ENCODE data around the gene TCP11L2.

TCP11L2 gene

GRCh38 chr12:106300761-106301160 is 1.8 kb upstream of the TCP11L2 start:
- ChIA-PET POLR2A (no interaction called here), CTCF (interaction anchor here (0.7 to 2.3 kb wide), 4 partner anchors 18 to 618 kb away, joined by 3 to 10 read pairs (median 4); no protein-coding TSS in a partner anchor)
- Histone ChIP-seq H3K27ac (ENCODE audit: extremely low read depth, low read depth, low read length) (no peak overlapping the region), H3K36me3 (ENCODE audit: control insufficient read depth in 2 of 2, insufficient read depth in 1 of 2, low read length in 2 of 2) (no peaks in the 10 kb centered on the region), H3K9me3 (ENCODE audit: control insufficient read depth, insufficient read depth, low read depth, low read length) (no peaks in the 10 kb centered on the region), H3K4me1 (ENCODE audit: control insufficient read depth, insufficient read depth, low read length) (peaks cover 2% of the 10 kb centered on the region; the same call in 1 of the 2 replicates), H3K4me3 (ENCODE audit: low read depth, low read length) (no peak overlapping the region)
- TF ChIP-seq ZNF366 (tag by site-specific recombination; conservative IDR thresholded peaks at IDR 0.05) (peak; percentile 46; the same call in 1 of the 2 replicates), MZF1 (tag by site-specific recombination; IDR thresholded peaks at IDR 0.05; ENCODE audit: borderline replicate concordance) (no peak), ZBTB48 (tag by site-specific recombination; IDR thresholded peaks at IDR 0.05) (no peak)

- H3K36me3 ChIP-seq (ENCODE audit: control insufficient read depth in 2 of 2, insufficient read depth in 1 of 2, low read length in 2 of 2), result no peaks in the 10 kb centered on the region
- H3K27ac ChIP-seq (ENCODE audit: extremely low read depth, low read depth, low read length), result peak overlapping the region; percentile 44; the same call in 1 of the 2 replicates
Observed at GRCh38 chr12:106301241-106301610, 1.3 kb upstream of the TCP11L2 start.

GRCh38 chr12:106301611-106302321 is 767 bp upstream of the TCP11L2 start:
- Histone ChIP-seq H3K4me1 (ENCODE audit: control insufficient read depth, insufficient read depth, low read length) (peaks cover 2% of the 10 kb centered on the region; the same call in 1 of the 2 replicates), H3K4me3 (ENCODE audit: low read depth, low read length) (peak overlapping the region; percentile 59), H3K9me3 (ENCODE audit: control insufficient read depth, insufficient read depth, low read depth, low read length) (no peaks in the 10 kb centered on the region), H3K36me3 (ENCODE audit: control insufficient read depth in 2 of 2, insufficient read depth in 1 of 2, low read length in 2 of 2) (no peaks in the 10 kb centered on the region), H3K27ac (ENCODE audit: extremely low read depth, low read depth, low read length) (peak overlapping the region; percentile 44; the same call in 1 of the 2 replicates)
- ChIA-PET POLR2A (interaction anchor here (0.9 to 1.5 kb wide), 3 partner anchors 11 to 654 kb away, joined by 3 to 5 read pairs (median 4); partner anchors contain the start of genes POLR3B and TMEM263), CTCF (interaction anchor here (1.0 to 2.3 kb wide), 2 partner anchors 19 to 78 kb away, joined by 3 to 10 read pairs; no protein-coding TSS in a partner anchor)
- TF ChIP-seq ZNF792 (tag by site-specific recombination; IDR thresholded peaks at IDR 0.05), result no peak
- peak; percentile 74 for TF ChIP-seq KLF1 (tag by site-specific recombination; IDR thresholded peaks at IDR 0.05)
- TF ChIP-seq ZBTB6 (tag by site-specific recombination; IDR thresholded peaks at IDR 0.05), result no peak
- TF ChIP-seq ZNF292 (tag by site-specific recombination; IDR thresholded peaks at IDR 0.05; ENCODE audit: borderline replicate concordance, low read depth), result no peak
- TF ChIP-seq PRDM4 (tag by site-specific recombination; IDR thresholded peaks at IDR 0.05), result no peak
- peak; percentile 97 for TF ChIP-seq ZNF423 (tag by site-specific recombination; IDR thresholded peaks at IDR 0.05)
- TF ChIP-seq ZNF2 (tag by site-specific recombination; IDR thresholded peaks at IDR 0.05), result no peak; the same call in 1 of the 2 replicates
- 0 out of 2 replicates have a peak, but pooled peaks have one; percentile 49 for TF ChIP-seq ZNF18 (tag by site-specific recombination; IDR thresholded peaks at IDR 0.05)
- TF ChIP-seq ZNF747 (tag by site-specific recombination; IDR thresholded peaks at IDR 0.05), result no peak
- TF ChIP-seq ZNF221 (tag by site-specific recombination; IDR thresholded peaks at IDR 0.05; ENCODE audit: borderline replicate concordance), result no peak
- no peak for TF ChIP-seq ZNF19 (tag by site-specific recombination; IDR thresholded peaks at IDR 0.05; ENCODE audit: low read depth)
- TF ChIP-seq ZBTB49 (tag by site-specific recombination; IDR thresholded peaks at IDR 0.05; ENCODE audit: low read depth), result no peak
- peak; percentile 8; the same call in 1 of the 2 replicates for TF ChIP-seq SP2 (tag by site-specific recombination; IDR thresholded peaks at IDR 0.05)
- no peak for TF ChIP-seq ZNF138 (tag by site-specific recombination; IDR thresholded peaks at IDR 0.05; ENCODE audit: borderline replicate concordance)
- no peak for TF ChIP-seq ZNF391 (tag by site-specific recombination; IDR thresholded peaks at IDR 0.05; ENCODE audit: borderline replicate concordance, low read depth)
- TF ChIP-seq SP3 (tag by site-specific recombination; IDR thresholded peaks at IDR 0.05), result 0 out of 2 replicates have a peak, but pooled peaks have one; percentile 11

More at GRCh38 chr12:106301241-106301610, 1.3 kb upstream of the TCP11L2 start:
- no peak for TF ChIP-seq KLF9 (tag by site-specific recombination; IDR thresholded peaks at IDR 0.05; ENCODE audit: low read depth)
- ChIA-PET POLR2A (interaction anchor here (0.9 to 1.5 kb wide), 3 partner anchors 11 to 655 kb away, joined by 3 to 5 read pairs (median 4); partner anchors contain the start of genes POLR3B and TMEM263), CTCF (interaction anchor here (1.0 to 2.3 kb wide), 2 partner anchors 18 to 77 kb away, joined by 3 to 10 read pairs; no protein-coding TSS in a partner anchor)
- H3K4me3 ChIP-seq (ENCODE audit: low read depth, low read length), result no peak overlapping the region
- no peaks in the 10 kb centered on the region for H3K9me3 ChIP-seq (ENCODE audit: control insufficient read depth, insufficient read depth, low read depth, low read length)
- peaks cover 2% of the 10 kb centered on the region; the same call in 1 of the 2 replicates for H3K4me1 ChIP-seq (ENCODE audit: control insufficient read depth, insufficient read depth, low read length)
